Superior temporal gyrus (tissue), 1 donor: ENCODE data around the gene RERG.

ENCODE experiments used
- DNase-seq: peaks from one replicate; pipeline ENCODE4 v3.0.0-alpha.2; 2016; ENCODE audit errors: extremely low spot score

The RERG gene

GRCh38 chr12:15186597-15186996 lies 34.6 kb downstream of the RERG start:
- DNase-seq = no peak

- no peak for DNase-seq
These were observed 36.7 kb downstream of the RERG start for GRCh38 chr12:15184484-15184883.

- DNase-seq = no peak
These were observed 37.4 kb downstream of the RERG start for GRCh38 chr12:15183821-15184220.

GRCh38 chr12:15181017-15181683 lies 40.1 kb downstream of the RERG start:
- DNase-seq = no peak

- no peak for DNase-seq
These were observed 40.9 kb downstream of the RERG start for GRCh38 chr12:15180325-15180724.

- peak; percentile 33 for DNase-seq
These were observed 41.5 kb downstream of the RERG start for GRCh38 chr12:15179672-15180071.

GRCh38 chr12:15173142-15173541 lies 48.1 kb downstream of the RERG start:
- DNase-seq = no peak

- DNase-seq = no peak
These were observed 49.0 kb downstream of the RERG start for GRCh38 chr12:15172060-15172822.

- no peak for DNase-seq
These were observed 50.1 kb downstream of the RERG start for GRCh38 chr12:15171012-15171655.

- no peak for DNase-seq
These were observed 53.1 kb downstream of the RERG start for GRCh38 chr12:15168026-15168678.

- peak; percentile 34 for DNase-seq
These were observed 56.1 kb downstream of the RERG start for GRCh38 chr12:15165012-15165659.

GRCh38 chr12:15163030-15163976 lies 57.9 kb downstream of the RERG start:
- DNase-seq = no peak

- DNase-seq = no peak
These were observed 63.1 kb downstream of the RERG start for GRCh38 chr12:15158083-15158482.

GRCh38 chr12:15157269-15157671 lies 63.9 kb downstream of the RERG start:
- no peak for DNase-seq

GRCh38 chr12:15155271-15155670 lies 65.9 kb downstream of the RERG start:
- DNase-seq = no peak

- no peak for DNase-seq
These were observed 67.1 kb downstream of the RERG start for GRCh38 chr12:15154103-15154502.

GRCh38 chr12:15152868-15153267 lies 68.3 kb downstream of the RERG start:
- DNase-seq = no peak

GRCh38 chr12:15152456-15152855 lies 68.8 kb downstream of the RERG start:
- DNase-seq = no peak

- peak; percentile 83 for DNase-seq
These were observed 69.8 kb downstream of the RERG start for GRCh38 chr12:15151161-15152091.

GRCh38 chr12:15146585-15146984 lies 74.6 kb downstream of the RERG start:
- peak; percentile 50 for DNase-seq
